Adrenal gland (tissue), 12 donors: ENCODE results near the gene GPR27. TPM values are rescaled to one million over a fixed set of nuclear protein-coding genes. Genes with fewer than 3 reads are reported as not detected.

Source experiments
- DNase-seq, 7 donors: peaks; one replicate each; pipeline ENCODE4 v3.0.0-alpha.2; 2019 to 2020
- H3K27ac ChIP-seq, 5 donors: fragments of 200-600 bp; sonication (generic) in 4 of 5; 1 replicate in 3 of 5; 2 replicates in 2 of 5; pipeline versions ENCODE4 v1.5.1 to v1.8.0; 2016 to 2020; ENCODE audit warnings: mild to moderate bottlenecking in 1 of 5
- H3K27me3 ChIP-seq: fragments of 200-600 bp; 2 replicates; pipeline ENCODE4 v1.8.0; 2021
- H3K36me3 ChIP-seq, 2 donors: fragments of 200-600 bp; replicated peaks in 1 of 2; 1 replicate in 1 of 2; 2 replicates in 1 of 2; pipeline versions ENCODE4 v1.5.1 to v1.8.0; 2018 to 2022
- H3K4me1 ChIP-seq, 2 donors: fragments of 200-600 bp; replicated peaks in 1 of 2; 1 replicate in 1 of 2; 2 replicates in 1 of 2; pipeline versions ENCODE4 v1.5.1 to v1.8.0; 2018 to 2021
- H3K4me3 ChIP-seq, 4 donors: fragments of 200-600 bp; sonication (generic) in 3 of 4; one replicate each; pipeline ENCODE4 v1.5.1; 2016 to 2018
- H3K9me3 ChIP-seq, 3 donors: fragments of 200-600 bp; sonication (generic) in 1 of 3; replicated peaks in 1 of 3; 1 replicate in 2 of 3; 2 replicates in 1 of 3; pipeline versions ENCODE4 v1.5.1 to v1.8.0; 2016 to 2021
- CTCF ChIP-seq, 6 experiments: fragments of 450-650 bp in 4 of 6; fragments of 200-600 bp in 2 of 6; sonication (generic) in 1 of 6; IDR thresholded peaks; 1 replicate in 5 of 6; 2 replicates in 1 of 6; pipeline versions ENCODE4 v1.5.1 to v1.8.0; 2016 to 2021; ENCODE audit warnings: antibody characterized with exemption in 6 of 6, mild to moderate bottlenecking in 2 of 6, moderate library complexity in 1 of 6
- POLR2A ChIP-seq, 2 donors: fragments of 450-650 bp; IDR thresholded peaks; one replicate each; pipeline ENCODE4 v1.6.1; 2017; ENCODE audit warnings: antibody characterized with exemption in 2 of 2, mild to moderate bottlenecking in 2 of 2, moderate library complexity in 1 of 2
- WGBS, 4 donors: extraction: QIAGEN DNeasy Blood & Tissue Kit in 2 of 4; methylation state at CpG; one replicate each; pipeline versions ENCODE4 v1.1.5 to v1.1.7; 2013 to 2017; 5-methylcytosine and 5-hydroxymethylcytosine counted together
- intact Hi-C, 2 donors: fragments of 100-400 bp; cut with DNase I; formaldehyde crosslinking; loops; one replicate each; pipeline versions ENCODE4 v1.14.1 to v1.15.0; 2022 to 2023
- polyA plus RNA-seq, 3 donors: library from polyadenylated mRNA; stranded (reverse); fragments of 200-250 nt in 2 of 3; fragments of 350-450 nt in 1 of 3; fragmentation: Illumina TruSeq in 1 of 3; extraction: RNeasy Lipid Tissue Mini Kit (QIAGEN cat#74804) in 1 of 3; gene quantifications; one replicate each; pipeline ENCODE4 v1.2.3, GENCODE V29; 2013 to 2014
- total RNA-seq, 9 donors: library from RNA; depleted of rRNA in 4 of 9; stranded (reverse); fragments of >200 nt in 4 of 9; fragments of 120-200 nt in 1 of 9; fragmentation: NEBNext Ultra II Directional in 1 of 9; extraction: Animal tissue kit (Norgen Biotek cat#: 25700) in 1 of 9; gene quantifications; one replicate each; pipeline versions ENCODE4 v1.1.0 to v1.2.4, GENCODE V29; 2013 to 2023
- donor health status: healthy with polysubstance abuse.
- donor health status: Bipolar disorder and iron deficiency.
- donor health status: DM: yes; HTN: yes; CAD: no.
- donor health status: DM: no; HTN: no; CAD: no.
- donor health status: DM: no; HTN: no; CAD: no.
- donor health status: DM: yes; HTN: yes; CAD: no.

Gene GPR27
- total and polyA plus RNA-seq, 12 donors, result 0.48 to 3.9 (median 1.6) TPM; not detected in 1

- WGBS, 4 donors, result 55 to 71% (median 61%) methylated on average over 3 to 4 of the region's 4 CpGs
These were observed 24.9 kb upstream of the GPR27 start for GRCh38 chr3:71728632-71729342.

GRCh38 chr3:71732637-71733036 lies 21.0 kb upstream of the GPR27 start:
- H3K4me1 ChIP-seq, result no peaks in the 10 kb centered on the region
- no peaks in the 10 kb centered on the region for H3K9me3 ChIP-seq
- H3K36me3 ChIP-seq, result no peaks in the 10 kb centered on the region
- no peak overlapping the region for H3K4me3 ChIP-seq
- 87 to 94% (median 89%) methylated on average over 4 of the region's 4 CpGs for whole genome bisulfite sequencing, 4 donors
- TF ChIP-seq CTCF (IDR thresholded peaks at IDR 0.05) (no peak), POLR2A (IDR thresholded peaks at IDR 0.05) (no peak)
- H3K27ac ChIP-seq, result no peak overlapping the region
- H3K27me3 ChIP-seq, result no peaks in the 10 kb centered on the region
- intact Hi-C loops, result no loop called here
- no peak for DNase-seq

More at GRCh38 chr3:71728632-71729342, 24.9 kb upstream of the GPR27 start:
- TF ChIP-seq POLR2A (IDR thresholded peaks at IDR 0.05) (no peak), CTCF (IDR thresholded peaks at IDR 0.05) (no peak)
- peak in 1 of 7 donors; percentile 66 for DNase-seq
- Histone ChIP-seq H3K27me3 (no peaks in the 10 kb centered on the region), H3K36me3 (no peaks in the 10 kb centered on the region), H3K9me3 (no peaks in the 10 kb centered on the region), H3K27ac (no peak overlapping the region), H3K4me1 (peaks cover 6 to 7% of the 10 kb centered on the region in 2 donors), H3K4me3 (no peak overlapping the region)
- intact Hi-C loops, result loop anchor here in 1 of 2 donors (10.0 kb wide), 1 partner anchor 126 kb away; no protein-coding TSS in a partner anchor

GRCh38 chr3:71733319-71733718 lies 20.3 kb upstream of the GPR27 start:
- Histone ChIP-seq H3K36me3 (no peaks in the 10 kb centered on the region), H3K27ac (no peak overlapping the region), H3K9me3 (no peaks in the 10 kb centered on the region), H3K4me1 (no peaks in the 10 kb centered on the region), H3K27me3 (no peaks in the 10 kb centered on the region), H3K4me3 (no peak overlapping the region)
- TF ChIP-seq POLR2A (IDR thresholded peaks at IDR 0.05) (no peak), CTCF (IDR thresholded peaks at IDR 0.05) (no peak)
- intact Hi-C loops, result no loop called here
- DNase-seq, result no peak
- 78 to 95% (median 81%) methylated on average over 2 of the region's 2 CpGs for WGBS, 4 donors

GRCh38 chr3:71734881-71735280 lies 18.8 kb upstream of the GPR27 start:
- intact Hi-C loops, result no loop called here
- Histone ChIP-seq H3K4me3 (no peak overlapping the region), H3K9me3 (no peaks in the 10 kb centered on the region), H3K27ac (no peak overlapping the region), H3K4me1 (no peaks in the 10 kb centered on the region), H3K36me3 (no peaks in the 10 kb centered on the region), H3K27me3 (no peaks in the 10 kb centered on the region)
- TF ChIP-seq POLR2A (IDR thresholded peaks at IDR 0.05) (no peak), CTCF (IDR thresholded peaks at IDR 0.05) (no peak)
- no peak for DNase-seq
- WGBS, 4 donors, result 77 to 84% (median 81%) methylated on average over 1 of the region's 1 CpG
